Neural cell (in vitro differentiated cells): Measurements from ENCODE around the gene ADAM11. TPM values are rescaled to one million over a fixed set of nuclear protein-coding genes. Genes with fewer than 3 reads are reported as not detected.

Experiments used
- polyA plus RNA-seq: library from polyadenylated mRNA; depleted of rRNA; stranded (reverse); fragments of >200 nt; gene quantifications from 2 replicates; pipeline ENCODE4 v1.2.3, GENCODE V29; 2014
- small RNA-seq, 3 experiments: library from RNA; depleted of rRNA; stranded (forward); fragments of <200 nt; gene quantifications; one replicate each; pipeline ENCODE3, GENCODE V24; 2012

The ADAM11 gene
- polyA plus RNA-seq, 1 donor from 2014 or later = 25.8 TPM

Small RNAs within 50 kb of the gene (small RNA-seq; reads per million reads assigned to genes)
- gene RN7SL819P = 0 reads per million in 3 experiments

Other genes with a start within 250 kb of the ADAM11 start
- 2.5 and 3.0 TPM in 2 replicates for gene FZD2, start 201.5 kb upstream of the ADAM11 start, polyA plus RNA-seq
- not detected in 2 replicates for gene MEIOC, start 102.5 kb upstream of the ADAM11 start, polyA plus RNA-seq
- gene CCDC43, start 69.2 kb upstream of the ADAM11 start, polyA plus RNA-seq = 33.4 and 53.3 TPM in 2 replicates
- 10.7 and 15.2 TPM in 2 replicates for gene DBF4B, start 50.3 kb upstream of the ADAM11 start, polyA plus RNA-seq
- 8.0 and 9.0 TPM in 2 replicates for gene GJC1, start 71.3 kb downstream of the ADAM11 start, polyA plus RNA-seq
- not detected in 2 replicates for gene HIGD1B, start 88.9 kb downstream of the ADAM11 start, polyA plus RNA-seq
- 47.8 and 69.4 TPM in 2 replicates for gene EFTUD2, start 140.5 kb downstream of the ADAM11 start, polyA plus RNA-seq
- not detected in 2 replicates for gene GFAP, start 156.5 kb downstream of the ADAM11 start, polyA plus RNA-seq
- 0.10 and 0.26 TPM in 2 replicates for gene KIF18B, start 188.8 kb downstream of the ADAM11 start, polyA plus RNA-seq
- gene C1QL1, start 209.3 kb downstream of the ADAM11 start, polyA plus RNA-seq = 0.19 TPM in 1 of 2 replicates, not detected in the other